Measurements from ENCODE around the gene SRSF6. TPM values are rescaled to one million over a fixed set of nuclear protein-coding genes. Genes with fewer than 3 reads are reported as not detected.

Gene SRSF6
- total and polyA plus RNA-seq, 10 of the 15 experiments (the other 5 are each of a cell fraction or from before 2014, with no cell fraction given): 57.2 to 191 (median 108) TPM

DNA sequence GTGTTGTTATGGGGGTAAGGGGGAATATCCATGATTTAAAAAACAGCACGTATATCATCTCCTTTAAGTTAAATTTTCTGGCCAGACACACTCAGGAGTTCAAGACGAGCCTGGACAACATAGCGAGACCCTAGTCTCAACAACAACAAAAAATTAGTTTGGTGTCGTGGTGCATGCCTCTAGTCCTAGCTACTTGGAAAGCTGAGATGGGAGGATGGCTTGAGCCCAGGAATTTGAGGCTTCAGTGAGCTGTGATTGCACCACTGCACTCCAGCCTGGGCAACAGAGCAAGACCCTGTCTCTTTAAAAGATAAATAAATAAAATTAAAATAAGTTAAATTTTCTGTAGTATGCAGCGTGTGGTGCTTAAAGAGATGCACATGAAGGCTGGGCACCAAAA is 31.5 kb upstream of the SRSF6 start:
- Histone ChIP-seq H3K4me2 (ENCODE audit: control insufficient read depth, insufficient read depth) (no peak overlapping the region), H3K27me3 (replicated peaks in 1 of 2; ENCODE audit: control insufficient read depth in 2 of 2, insufficient read depth in 2 of 2, low read length in 1 of 2) (peaks cover 0 to 2% of the 10 kb centered on the region in 2 experiments; a peak in 2 of 4 replicates), H3K27ac (ENCODE audit: control insufficient read depth, insufficient read depth) (no peak overlapping the region), H3K4me1 (ENCODE audit: control insufficient read depth, insufficient read depth, low read length) (no peaks in the 10 kb centered on the region), H3K9ac (ENCODE audit: control insufficient read depth, insufficient read depth, low read length) (no peak overlapping the region), H3K79me2 (ENCODE audit: control insufficient read depth, insufficient read depth, low read length) (no peaks in the 10 kb centered on the region), H3K4me3 (no peak overlapping the region), H3K9me3 (replicated peaks; ENCODE audit: control insufficient read depth, insufficient read depth, low read length) (no peaks in the 10 kb centered on the region; the same call in 2 of the 3 replicates), H3K36me3 (ENCODE audit: control insufficient read depth in 2 of 2, insufficient read depth in 2 of 2, low read length in 1 of 2) (no peaks in the 10 kb centered on the region), H4K20me1 (ENCODE audit: control insufficient read depth, insufficient read depth) (no peaks in the 10 kb centered on the region), H2AFZ (ENCODE audit: control insufficient read depth, low read depth, low read length) (no peak overlapping the region)
- no TSS peak for BruUV-seq (replicated peaks)
- ChIA-PET POLR2A (no interaction called here), SMC1A (ENCODE audit: uncharacterized antibody, unreplicated experiment) (no interaction called here), CTCF (no interaction called here), RAD21 (ENCODE audit: unreplicated experiment) (no interaction called here)
- no peak for ATAC-seq
- intact Hi-C loops (cut with micrococcal nuclease; ENCODE audit: unreplicated experiment) (no loop called here), in situ Hi-C loops (cut with MboI) (no loop called here)
- FAIRE-seq: no peak
- no peak for DNase-seq (ENCODE audit: low read depth, low spot score)
- WGBS (ENCODE audit: insufficient coverage, insufficient replicate concordance, low lambda C conversion rate, missing lambda C conversion rate): 29% methylated on average over 5 of the region's 5 CpGs
- TF ChIP-seq, protein P1, sequence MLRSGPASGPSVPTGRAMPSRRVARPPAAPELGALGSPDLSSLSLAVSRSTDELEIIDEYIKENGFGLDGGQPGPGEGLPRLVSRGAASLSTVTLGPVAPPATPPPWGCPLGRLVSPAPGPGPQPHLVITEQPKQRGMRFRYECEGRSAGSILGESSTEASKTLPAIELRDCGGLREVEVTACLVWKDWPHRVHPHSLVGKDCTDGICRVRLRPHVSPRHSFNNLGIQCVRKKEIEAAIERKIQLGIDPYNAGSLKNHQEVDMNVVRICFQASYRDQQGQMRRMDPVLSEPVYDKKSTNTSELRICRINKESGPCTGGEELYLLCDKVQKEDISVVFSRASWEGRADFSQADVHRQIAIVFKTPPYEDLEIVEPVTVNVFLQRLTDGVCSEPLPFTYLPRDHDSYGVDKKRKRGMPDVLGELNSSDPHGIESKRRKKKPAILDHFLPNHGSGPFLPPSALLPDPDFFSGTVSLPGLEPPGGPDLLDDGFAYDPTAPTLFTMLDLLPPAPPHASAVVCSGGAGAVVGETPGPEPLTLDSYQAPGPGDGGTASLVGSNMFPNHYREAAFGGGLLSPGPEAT (IDR thresholded peaks at IDR 0.05; ENCODE audit: low read depth): no peak
- TF ChIP-seq, protein P2, sequence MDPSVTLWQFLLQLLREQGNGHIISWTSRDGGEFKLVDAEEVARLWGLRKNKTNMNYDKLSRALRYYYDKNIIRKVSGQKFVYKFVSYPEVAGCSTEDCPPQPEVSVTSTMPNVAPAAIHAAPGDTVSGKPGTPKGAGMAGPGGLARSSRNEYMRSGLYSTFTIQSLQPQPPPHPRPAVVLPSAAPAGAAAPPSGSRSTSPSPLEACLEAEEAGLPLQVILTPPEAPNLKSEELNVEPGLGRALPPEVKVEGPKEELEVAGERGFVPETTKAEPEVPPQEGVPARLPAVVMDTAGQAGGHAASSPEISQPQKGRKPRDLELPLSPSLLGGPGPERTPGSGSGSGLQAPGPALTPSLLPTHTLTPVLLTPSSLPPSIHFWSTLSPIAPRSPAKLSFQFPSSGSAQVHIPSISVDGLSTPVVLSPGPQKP (IDR thresholded peaks at IDR 0.05; ENCODE audit: low read depth, low read length): no peak
- TF ChIP-seq POLR2A (IDR thresholded peaks at IDR 0.05; ENCODE audit: low read depth, low read length) (no peak), IRF4 (IDR thresholded peaks at IDR 0.05; ENCODE audit: low read depth, low read length) (no peak), POLR2AphosphoS2 (IDR thresholded peaks at IDR 0.05; ENCODE audit: low read depth, low read length) (no peak), TCF7 (IDR thresholded peaks at IDR 0.05; ENCODE audit: borderline replicate concordance) (no peak), CHD1 (IDR thresholded peaks at IDR 0.05; ENCODE audit: low read depth, low read length) (no peak), TBL1XR1 (IDR thresholded peaks at IDR 0.05; ENCODE audit: low read depth, low read length) (no peak), NRF1 (conservative IDR thresholded peaks at IDR 0.05; ENCODE audit: low read depth, low read length) (no peak), TCF12 (IDR thresholded peaks at IDR 0.05; ENCODE audit: low read depth, low read length) (no peak), MTA3 (IDR thresholded peaks at IDR 0.05; ENCODE audit: borderline replicate concordance, low read length) (no peak), TCF3 (IDR thresholded peaks at IDR 0.05; ENCODE audit: borderline replicate concordance, insufficient read depth, low read depth, low read length) (no peak), NR2F1 (conservative IDR thresholded peaks at IDR 0.05) (no peak), SREBF1 (IDR thresholded peaks at IDR 0.05; ENCODE audit: low read length) (no peak)
- TF ChIP-seq, protein P3, sequence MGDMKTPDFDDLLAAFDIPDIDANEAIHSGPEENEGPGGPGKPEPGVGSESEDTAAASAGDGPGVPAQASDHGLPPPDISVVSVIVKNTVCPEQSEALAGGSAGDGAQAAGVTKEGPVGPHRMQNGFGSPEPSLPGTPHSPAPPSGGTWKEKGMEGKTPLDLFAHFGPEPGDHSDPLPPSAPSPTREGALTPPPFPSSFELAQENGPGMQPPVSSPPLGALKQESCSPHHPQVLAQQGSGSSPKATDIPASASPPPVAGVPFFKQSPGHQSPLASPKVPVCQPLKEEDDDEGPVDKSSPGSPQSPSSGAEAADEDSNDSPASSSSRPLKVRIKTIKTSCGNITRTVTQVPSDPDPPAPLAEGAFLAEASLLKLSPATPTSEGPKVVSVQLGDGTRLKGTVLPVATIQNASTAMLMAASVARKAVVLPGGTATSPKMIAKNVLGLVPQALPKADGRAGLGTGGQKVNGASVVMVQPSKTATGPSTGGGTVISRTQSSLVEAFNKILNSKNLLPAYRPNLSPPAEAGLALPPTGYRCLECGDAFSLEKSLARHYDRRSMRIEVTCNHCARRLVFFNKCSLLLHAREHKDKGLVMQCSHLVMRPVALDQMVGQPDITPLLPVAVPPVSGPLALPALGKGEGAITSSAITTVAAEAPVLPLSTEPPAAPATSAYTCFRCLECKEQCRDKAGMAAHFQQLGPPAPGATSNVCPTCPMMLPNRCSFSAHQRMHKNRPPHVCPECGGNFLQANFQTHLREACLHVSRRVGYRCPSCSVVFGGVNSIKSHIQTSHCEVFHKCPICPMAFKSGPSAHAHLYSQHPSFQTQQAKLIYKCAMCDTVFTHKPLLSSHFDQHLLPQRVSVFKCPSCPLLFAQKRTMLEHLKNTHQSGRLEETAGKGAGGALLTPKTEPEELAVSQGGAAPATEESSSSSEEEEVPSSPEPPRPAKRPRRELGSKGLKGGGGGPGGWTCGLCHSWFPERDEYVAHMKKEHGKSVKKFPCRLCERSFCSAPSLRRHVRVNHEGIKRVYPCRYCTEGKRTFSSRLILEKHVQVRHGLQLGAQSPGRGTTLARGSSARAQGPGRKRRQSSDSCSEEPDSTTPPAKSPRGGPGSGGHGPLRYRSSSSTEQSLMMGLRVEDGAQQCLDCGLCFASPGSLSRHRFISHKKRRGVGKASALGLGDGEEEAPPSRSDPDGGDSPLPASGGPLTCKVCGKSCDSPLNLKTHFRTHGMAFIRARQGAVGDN (IDR thresholded peaks at IDR 0.05): no peak
- TF ChIP-seq, protein P4, sequence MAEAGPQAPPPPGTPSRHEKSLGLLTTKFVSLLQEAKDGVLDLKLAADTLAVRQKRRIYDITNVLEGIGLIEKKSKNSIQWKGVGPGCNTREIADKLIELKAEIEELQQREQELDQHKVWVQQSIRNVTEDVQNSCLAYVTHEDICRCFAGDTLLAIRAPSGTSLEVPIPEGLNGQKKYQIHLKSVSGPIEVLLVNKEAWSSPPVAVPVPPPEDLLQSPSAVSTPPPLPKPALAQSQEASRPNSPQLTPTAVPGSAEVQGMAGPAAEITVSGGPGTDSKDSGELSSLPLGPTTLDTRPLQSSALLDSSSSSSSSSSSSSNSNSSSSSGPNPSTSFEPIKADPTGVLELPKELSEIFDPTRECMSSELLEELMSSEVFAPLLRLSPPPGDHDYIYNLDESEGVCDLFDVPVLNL (IDR thresholded peaks at IDR 0.05; ENCODE audit: low read depth, low read length): no peak
